HK-2 (cell line): ENCODE data around the gene PPP6C.
"Not testable (repeated sequence)": the region's sequence is repeated elsewhere in the genome, so short reads cannot be mapped to it uniquely, and the experiment has no call there.

Source experiments
- DNase-seq: peaks from one replicate; pipeline ENCODE4 v3.0.0-alpha.2; 2018; ENCODE audit not compliant: unreplicated experiment

The PPP6C gene

GRCh38 chr9:125189361-125190289 lies at the start of gene PPP6C:
Gene PPP6C, minus strand, starts transcription at chr9:125189803. Its CDS starts 85 bp downstream, at chr9:125189718.
- peak; percentile 93 for DNase-seq

GRCh38 chr9:125238915-125239446 lies 49.4 kb upstream of the PPP6C start:
- DNase-seq = no peak

GRCh38 chr9:125238127-125238914 lies 48.7 kb upstream of the PPP6C start:
- no peak for DNase-seq

GRCh38 chr9:125236520-125237159 lies 47.0 kb upstream of the PPP6C start:
- DNase-seq = not testable (repeated sequence)

GRCh38 chr9:125235804-125236519 lies 46.4 kb upstream of the PPP6C start:
- no peak for DNase-seq

- not testable (repeated sequence) for DNase-seq
These were observed 44.5 kb upstream of the PPP6C start for GRCh38 chr9:125234099-125234498.

- DNase-seq = peak; percentile 56
These were observed 44.1 kb upstream of the PPP6C start for GRCh38 chr9:125233678-125234077.

GRCh38 chr9:125227761-125228160 lies 38.2 kb upstream of the PPP6C start:
- no peak for DNase-seq

- not testable (repeated sequence) for DNase-seq
These were observed 35.3 kb upstream of the PPP6C start for GRCh38 chr9:125224858-125225257.

- DNase-seq = no peak
These were observed 29.0 kb upstream of the PPP6C start for GRCh38 chr9:125218621-125219020.

- no peak for DNase-seq
These were observed 24.6 kb upstream of the PPP6C start for GRCh38 chr9:125214186-125214585.

- DNase-seq = no peak
These were observed 14.9 kb upstream of the PPP6C start for GRCh38 chr9:125204477-125204876.

- DNase-seq = no peak
These were observed 13.4 kb upstream of the PPP6C start for GRCh38 chr9:125202846-125203618.

- peak; percentile 92 for DNase-seq
These were observed 10.8 kb upstream of the PPP6C start, which contains the start of gene RABEPK for GRCh38 chr9:125200216-125201047. Gene RABEPK, plus strand, starts transcription at chr9:125200542. Its CDS starts 2,472 bp downstream, at chr9:125203014.

GRCh38 chr9:125195591-125195990 lies 6.0 kb upstream of the PPP6C start:
- DNase-seq = not testable (repeated sequence)

GRCh38 chr9:125194466-125194865 lies 4.9 kb upstream of the PPP6C start:
- not testable (repeated sequence) for DNase-seq

- DNase-seq = peak; percentile 13
These were observed 778 bp upstream of the PPP6C start for GRCh38 chr9:125190361-125190801.

GRCh38 chr9:125189011-125189360 lies 617 bp downstream of the PPP6C start:
- DNase-seq = peak; percentile 20

GRCh38 chr9:125183561-125183960 lies 6.0 kb downstream of the PPP6C start:
- DNase-seq = no peak
